HUDEP-2 (cell line): Measurements from ENCODE around the gene GRIA4.
A peak's percentile ranks its signal among the peaks of the same experiment; 100 is the strongest.
"Not testable (repeated sequence)": the region's sequence is repeated elsewhere in the genome, so short reads cannot be mapped to it uniquely, and the experiment has no call there.

Source experiments
- DNase-seq, 76 experiments: peaks; one replicate each; lab custom pipeline; 2025; ENCODE audit not compliant: unreplicated experiment in 76 of 76; lab: John Stamatoyannopoulos, UW

Gene GRIA4

DNA sequence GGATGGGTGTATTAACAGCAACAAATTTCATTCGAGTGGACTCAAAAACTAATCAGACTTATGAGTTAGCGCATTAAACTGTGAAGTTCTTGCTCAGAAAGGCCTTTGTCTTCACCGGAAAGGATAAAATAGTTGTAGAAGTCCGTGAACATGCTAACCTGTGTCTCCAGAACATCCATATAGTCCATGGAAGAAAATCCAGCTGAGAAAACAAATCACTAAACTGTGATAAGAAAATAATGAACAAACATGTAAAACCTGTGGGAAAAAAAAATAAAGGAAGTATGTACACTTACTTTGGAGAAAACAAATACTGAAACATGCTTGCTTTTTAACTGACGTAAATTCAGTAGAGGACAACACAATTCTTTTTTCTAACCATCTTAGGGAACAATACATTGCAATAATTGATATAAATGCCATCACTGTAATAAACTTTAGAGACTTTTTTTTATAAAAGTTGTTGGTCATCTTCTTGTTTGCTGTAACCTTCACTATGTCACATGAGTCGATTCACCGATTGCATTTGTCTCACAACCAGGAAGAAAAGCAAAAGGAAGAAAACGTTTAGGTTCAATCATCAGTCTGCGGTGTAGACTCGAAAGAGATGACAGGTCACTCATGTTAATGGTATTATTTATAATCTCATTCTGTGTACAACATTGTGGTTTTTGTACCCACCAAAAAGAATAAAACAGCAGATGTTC is 370.3 kb downstream of the GRIA4 start:
- DNase-seq: no peak

DNA sequence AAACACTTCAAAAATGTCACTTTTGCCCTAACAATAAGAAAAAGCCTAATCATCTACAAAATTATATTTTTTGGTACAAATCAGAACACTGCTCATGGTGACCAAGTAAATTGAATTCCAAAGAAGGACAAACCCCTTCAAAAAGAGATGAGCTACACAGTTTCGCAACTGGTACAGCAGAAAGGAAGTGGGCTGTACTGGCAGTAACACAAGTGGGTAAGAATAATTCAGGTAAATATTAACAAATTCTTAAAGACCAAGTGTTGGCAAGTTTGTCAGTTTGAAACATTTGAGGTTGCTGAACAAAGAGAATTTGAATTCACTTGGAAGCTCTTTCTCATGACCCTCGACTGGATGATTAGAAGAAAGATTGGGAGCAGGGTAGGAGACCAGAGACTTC is 376.7 kb downstream of the GRIA4 start:
- DNase-seq: no peak

DNA sequence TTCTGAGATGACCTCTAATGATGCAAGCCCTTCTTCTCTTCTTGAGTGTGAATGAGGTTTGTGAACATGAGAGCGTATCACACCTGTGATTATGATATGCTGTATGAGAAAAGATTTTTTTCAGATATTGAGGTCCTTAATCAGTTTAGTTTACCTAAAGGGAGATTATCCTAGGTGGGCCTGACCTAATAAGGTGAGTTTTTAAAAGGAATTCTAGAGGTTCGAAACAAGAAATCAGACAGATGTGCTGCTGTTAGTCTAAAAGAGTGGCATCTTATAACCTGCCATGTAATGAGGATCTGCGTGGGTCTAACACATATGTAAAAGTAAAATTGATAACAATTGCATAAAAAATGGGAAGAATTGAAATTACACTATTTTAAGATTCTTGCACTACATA is 378.3 kb downstream of the GRIA4 start:
- DNase-seq: no peak

DNA sequence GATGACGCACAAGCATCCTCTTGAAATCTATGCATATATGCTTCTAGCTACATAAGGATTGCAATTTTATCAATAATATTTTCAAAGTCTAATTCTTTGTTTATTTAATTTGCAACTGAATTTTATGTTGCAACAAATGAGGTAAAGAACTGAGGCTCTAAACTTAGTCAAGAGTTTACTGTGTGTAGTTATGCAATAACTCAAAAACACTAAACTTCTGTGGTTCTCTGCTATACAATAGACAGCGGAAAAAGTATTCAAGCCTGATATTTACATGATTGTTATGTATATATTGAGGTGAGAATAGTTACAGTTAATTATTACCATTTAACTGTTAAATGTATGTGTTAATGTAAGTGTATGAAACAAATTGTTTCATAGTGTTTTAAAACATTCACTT is 379.3 kb downstream of the GRIA4 start:
- no peak for DNase-seq

DNA sequence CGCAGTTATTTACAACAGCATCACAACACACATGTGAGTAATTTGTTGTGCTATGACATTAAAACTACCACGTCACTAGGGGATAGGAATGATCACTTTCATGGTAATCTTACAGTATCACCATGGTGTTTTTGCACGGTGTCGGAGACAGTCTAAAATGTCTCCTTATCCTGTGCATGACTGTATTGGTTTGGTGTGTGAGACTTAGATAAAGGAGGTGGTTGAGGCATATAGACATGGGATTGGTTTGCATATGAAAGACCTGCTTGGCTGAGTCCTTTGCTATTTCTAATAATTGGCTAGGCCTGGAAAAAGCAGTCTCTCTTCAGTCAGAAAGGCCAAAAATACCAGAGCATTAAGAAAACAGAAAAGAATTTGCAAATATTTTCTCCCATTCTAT is 382.0 kb downstream of the GRIA4 start:
- peak in 1 of 76 experiments; percentile 16 for DNase-seq

DNA sequence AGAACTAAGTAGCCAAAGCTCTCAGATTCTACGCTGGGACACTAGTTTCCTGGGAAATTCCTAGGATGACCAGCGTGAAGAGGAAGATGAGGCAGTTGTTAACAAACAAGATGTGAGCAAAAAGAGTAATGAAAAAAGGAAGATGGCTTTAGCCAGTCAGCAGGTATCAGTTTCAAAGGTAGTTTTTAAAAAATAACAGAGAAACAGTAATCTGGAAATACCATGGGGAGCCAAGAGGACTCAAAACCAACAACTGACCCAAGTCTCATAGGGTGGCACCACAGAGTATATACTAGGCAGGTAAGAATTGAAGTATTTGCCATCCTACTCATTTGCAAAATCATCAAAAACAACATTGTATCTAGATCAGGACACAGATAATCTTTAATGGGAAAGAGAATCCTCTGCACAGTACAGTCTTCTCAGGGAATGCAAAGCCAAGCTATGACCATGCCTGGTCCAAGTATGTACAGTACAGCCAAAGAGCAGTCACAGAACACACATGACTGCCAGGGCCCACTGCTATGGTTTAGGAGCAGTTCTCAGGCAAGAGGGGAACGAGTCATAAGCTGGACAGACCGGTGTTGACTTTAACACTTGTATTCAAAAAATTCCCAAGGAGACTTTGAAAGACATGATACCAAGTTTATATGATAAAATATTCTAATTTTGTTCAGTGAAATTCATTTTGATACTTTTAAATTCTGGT is 391.6 kb downstream of the GRIA4 start:
- DNase-seq: no peak

DNA sequence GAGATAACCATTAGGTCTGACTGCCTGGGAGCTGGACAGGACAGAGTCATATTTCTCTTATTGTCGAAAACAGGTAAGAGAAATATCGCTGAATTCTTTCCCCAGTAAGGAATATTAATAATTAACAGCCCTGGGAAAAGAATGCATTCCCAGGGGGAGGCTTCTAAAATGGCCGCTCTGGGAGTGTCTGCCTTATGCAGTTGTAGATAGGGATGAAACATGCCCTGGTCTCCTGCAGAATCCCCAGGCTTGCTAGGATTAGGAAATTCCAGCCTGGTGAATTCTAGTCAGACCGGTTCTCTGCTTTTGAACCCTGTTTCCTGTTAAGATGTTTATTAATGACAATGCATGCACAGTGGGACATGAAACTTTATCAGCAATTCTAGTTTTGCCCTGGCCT is 393.2 kb downstream of the GRIA4 start:
- not testable (repeated sequence) for DNase-seq

DNA sequence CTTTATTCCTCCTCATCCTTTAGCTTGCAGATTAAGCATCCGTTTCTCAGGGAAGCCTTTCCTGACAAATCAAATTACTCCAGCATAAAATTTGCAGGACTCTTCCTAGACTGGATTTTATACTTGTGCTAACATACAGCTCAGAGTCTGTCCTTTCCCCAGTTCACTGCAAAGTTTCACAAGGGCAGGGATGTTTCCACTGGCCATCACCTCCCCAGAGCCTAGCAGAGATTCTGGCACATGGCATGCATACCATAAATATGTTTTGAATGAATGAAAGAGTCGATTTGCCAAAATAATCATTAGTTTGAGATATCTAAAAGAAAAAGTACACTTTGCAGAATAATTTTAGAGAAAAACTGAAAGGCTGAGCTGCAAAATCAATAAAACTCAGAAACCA is 401.6 kb downstream of the GRIA4 start:
- DNase-seq: no peak

DNA sequence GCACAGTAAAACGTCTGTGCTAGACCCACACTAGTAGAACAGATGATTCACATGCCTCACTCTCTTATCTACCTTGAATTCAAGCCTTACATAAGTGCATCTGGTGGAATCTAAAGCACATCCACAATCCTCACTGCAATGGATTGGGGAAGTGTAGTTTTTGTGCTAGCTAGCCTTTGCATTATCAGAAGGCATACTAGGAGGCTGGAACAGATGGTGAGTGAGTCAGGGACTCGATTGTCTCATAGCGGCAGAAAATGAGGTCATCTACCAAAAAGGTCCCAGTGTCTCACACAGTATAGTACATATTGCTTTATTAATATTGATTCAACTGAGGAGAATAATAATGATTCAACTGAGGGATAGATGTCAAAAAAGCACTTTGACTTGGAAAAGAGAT is 402.9 kb downstream of the GRIA4 start:
- peak in 3 of 76 experiments; percentile 2 to 7 (median 5) for DNase-seq

DNA sequence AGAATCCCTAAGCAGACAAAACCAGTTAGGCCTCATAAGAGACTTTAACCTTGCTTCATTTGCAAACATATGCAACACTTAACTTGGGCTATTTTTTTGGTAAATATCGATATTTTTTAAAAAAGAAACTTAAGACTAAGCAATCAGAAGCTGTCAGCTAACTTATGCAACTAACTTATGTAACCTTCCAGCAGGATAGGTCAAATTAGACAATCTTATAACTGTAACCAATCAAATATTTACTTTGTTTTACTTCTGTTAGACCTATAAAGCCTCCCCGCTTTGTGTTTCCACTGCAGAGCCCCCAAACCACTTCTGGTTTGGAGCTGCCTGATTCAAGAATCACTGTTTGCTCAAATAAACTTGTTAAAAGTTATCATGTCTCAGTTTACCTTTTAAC is 404.2 kb downstream of the GRIA4 start:
- no peak for DNase-seq

DNA sequence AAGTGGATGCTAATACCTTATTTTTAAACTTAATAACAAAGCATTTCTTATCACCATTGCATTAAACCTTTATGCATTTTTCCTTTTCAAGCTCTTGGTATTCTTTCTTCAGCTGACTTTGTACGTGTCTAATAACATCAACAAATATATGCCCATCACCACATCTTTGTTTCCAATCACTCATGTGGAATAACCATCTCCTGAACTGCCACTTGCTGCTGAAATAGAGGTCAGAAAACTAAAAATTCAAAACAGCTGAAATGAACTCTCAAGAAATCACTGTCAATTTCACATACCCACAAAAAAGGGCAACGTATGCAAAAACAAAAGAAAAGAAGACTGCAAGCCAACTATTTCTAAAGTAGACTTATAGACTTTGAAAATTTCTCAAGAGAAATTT is 404.7 kb downstream of the GRIA4 start:
- no peak for DNase-seq

DNA sequence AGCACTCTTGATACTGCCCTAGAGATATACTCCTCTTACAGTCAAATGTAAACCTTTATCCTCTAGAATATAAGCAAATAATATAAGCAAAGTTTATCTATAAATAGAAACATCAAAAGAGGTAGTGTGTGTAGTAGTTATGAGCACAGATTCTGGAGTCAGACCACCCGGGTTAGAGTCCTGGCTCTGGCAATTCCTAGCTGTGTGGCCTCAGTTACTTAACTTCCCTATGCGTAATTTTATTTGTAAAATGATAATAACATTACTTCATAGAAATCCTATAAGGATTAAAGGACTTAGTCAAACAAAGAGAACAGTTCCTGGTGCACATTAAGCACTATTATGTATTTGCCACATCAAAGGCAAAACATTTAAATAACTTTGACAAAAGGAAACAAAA is 405.2 kb downstream of the GRIA4 start:
- no peak for DNase-seq

DNA sequence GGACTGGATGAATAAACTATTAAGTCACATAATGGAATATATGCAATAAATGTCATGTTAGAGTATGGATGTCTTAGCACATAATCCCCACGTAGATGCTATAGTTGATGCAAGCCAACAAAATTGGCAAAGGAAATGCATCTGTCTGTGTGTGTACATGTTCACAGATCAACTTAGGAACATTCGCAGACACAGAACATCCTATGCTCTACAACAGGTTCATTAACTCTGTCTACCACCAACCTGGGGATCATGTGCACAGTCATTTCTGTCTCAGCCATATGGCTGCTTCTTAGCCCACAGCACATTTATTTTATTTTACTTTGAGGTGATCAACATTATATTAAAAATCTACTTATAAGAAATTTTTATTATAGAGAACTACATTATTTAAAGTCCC is 407.2 kb downstream of the GRIA4 start:
- DNase-seq: no peak

DNA sequence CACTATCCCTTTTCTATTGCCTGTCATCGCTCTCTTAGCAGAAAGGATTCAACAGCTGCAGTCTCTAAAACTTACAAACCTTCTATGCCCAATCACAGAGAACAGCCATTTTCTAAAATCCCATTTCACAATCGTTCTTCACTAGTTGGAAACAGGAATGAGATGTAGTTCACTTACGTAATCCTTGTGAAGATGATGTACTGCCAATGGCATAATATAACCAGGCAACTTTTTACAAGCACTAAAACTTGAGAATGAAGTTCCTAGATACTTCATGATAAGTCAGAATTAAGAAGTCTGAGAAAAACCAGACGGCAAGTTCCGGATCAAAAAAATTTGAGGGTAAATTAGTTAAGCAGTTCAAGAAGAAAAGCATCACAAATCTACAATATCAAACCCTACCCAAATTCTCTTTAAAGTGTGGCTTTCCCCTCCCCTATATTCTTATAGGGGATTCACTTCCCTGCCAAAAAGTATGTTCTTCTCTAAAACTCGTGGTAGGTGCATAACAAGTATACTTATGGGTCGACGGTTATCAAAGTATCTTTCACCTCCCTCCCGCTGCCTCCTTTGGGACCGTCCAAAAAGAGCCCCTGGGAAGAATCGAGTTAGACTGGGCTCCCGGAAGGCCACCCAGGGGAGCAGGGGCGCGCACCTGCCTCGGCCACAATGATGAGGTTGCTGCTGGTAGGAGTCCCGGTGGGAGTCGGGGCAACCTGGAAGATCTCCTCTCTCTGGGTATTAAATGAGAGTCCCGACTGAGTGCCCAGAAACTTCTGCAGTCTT is 411.5 kb downstream of the GRIA4 start:
- DNase-seq: peak in 5 of 76 experiments; percentile 19 to 41 (median 35)

DNA sequence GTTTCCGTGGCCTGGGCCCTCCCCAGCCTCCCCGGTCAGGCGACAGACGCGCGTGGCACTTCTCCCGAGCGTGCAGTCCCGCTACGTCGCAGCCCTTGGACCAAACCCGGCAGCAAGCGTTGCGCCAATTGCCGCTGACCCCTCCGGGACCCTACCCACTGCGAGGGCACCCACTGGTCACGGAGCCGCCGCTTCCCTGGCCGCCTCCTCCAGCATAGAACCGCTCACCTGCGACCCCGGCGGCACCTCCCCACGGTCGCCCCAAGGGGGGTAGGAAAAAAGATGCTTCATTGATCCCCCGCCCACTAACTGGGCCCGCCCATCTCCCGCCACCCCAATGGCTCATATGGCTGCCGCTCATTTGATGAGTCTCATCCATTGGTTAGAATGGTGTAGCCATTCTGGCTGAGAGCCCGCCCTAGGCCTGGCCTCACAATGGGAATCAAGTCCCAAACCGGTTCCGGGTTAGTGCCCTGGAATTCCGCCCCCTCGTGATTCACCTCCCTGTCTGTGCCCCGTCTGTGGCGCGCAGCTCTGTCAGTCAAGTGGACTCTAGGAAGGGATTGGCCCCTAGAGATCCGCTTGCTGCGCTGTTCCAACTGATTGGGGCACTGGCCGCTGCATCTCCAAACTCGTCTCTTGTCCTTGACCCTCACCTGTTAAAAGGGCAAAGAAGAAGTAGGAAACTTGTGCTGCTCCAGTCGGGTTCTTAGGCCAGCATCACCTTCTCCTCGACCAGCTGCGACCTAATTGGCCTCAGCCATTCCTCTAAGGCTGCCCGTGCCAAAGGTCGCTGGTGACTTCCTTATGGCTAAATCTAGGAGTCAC is 412.3 kb downstream of the GRIA4 start, which contains the start of gene MSANTD4:
Gene MSANTD4, minus strand, starts transcription at position 274 of the 828 bp plus-strand sequence. CDS start 11,323 bp downstream, outside the sequence.
- peak; percentile 49 to 99 (median 97) for DNase-seq

DNA sequence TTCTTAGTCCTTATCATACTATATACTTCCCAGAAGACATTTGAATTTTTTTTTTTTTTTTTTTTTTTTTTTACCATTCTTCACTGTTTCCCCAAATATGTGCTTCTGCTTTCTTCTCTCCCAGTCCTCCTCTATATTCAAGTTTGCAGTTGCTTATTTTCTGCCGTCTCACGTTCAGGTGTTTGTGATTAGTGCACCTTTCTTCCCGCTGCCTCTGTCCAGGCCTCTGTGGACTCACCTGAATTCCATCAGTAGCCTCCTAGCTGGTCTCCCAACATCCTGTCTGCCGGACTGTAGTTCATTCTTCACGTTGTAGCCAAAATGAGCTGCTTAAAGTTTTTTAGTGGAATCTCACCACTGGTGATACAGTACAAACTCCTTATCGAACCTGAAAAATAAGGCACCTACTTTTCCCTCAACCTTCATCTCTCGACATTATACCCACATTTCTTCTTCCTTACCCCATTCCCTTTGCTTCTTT is 413.0 kb downstream of the GRIA4 start:
- peak in 4 of 76 experiments; percentile 1 to 23 (median 10) for DNase-seq

DNA sequence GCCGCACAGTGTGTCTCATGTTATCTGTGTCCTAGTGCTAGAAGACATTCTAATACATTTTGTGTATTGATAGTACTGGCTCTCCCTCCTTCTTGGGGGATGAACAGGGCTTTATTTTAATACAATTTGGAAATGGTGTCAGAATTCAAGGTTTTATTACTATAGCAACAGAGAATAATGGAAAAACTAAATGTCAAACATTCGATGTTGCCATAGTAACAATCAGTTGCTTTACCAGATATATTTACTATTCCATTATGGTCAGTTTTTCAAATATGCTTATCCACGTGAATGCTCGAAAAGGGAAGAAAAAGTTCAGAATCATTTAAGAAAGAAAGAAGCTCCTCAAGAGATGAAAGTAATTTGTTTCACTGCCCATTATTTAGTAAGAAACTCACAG is 420.7 kb downstream of the GRIA4 start:
- DNase-seq: no peak

DNA sequence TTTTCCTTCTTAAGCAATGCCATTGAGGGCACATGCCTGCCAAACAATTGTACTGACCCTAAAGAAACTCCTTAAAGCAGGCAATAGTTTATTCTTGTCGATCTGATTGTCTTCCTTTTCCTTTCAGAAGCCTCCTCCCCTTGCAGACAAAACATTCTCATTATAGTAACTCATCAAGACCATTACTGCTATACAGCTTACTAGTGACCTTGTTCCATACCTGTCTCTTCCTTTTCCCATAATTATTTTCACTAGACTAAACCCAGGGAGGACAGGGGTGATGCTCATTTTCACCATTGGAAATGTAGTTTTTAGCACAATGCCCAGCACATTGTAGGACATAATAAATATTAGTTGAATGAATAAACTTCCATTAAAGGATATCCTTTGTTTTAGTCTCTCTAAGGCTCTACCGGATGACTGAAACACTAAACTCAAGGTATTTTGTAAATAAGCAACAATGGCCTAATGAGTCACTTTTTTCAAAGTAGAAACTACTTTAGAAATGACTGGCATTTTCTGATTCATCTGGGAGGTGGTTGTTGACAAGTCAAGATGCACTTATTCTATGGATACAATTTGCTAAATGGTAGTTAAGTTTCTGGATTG is 421.4 kb downstream of the GRIA4 start:
- DNase-seq: no peak
